H1 (cell line): Measurements from ENCODE around the gene HS6ST2. TPM values are rescaled to one million over a fixed set of nuclear protein-coding genes. Genes with fewer than 3 reads are reported as not detected.

Source experiments
- CTCF ChIA-PET: fragments of 300-600 bp; sonication (Branson Sonifier 250); formaldehyde crosslinking; loops from one replicate; lab custom pipeline; 2021; ENCODE audit not compliant: partially characterized antibody; lab: Charles Lee
- POLR2A ChIA-PET: fragments of 300-600 bp; sonication (Branson Sonifier 250); formaldehyde crosslinking; loops from one replicate; lab custom pipeline; 2021; ENCODE audit warnings: inconsistent platforms; ENCODE audit not compliant: partially characterized antibody; lab: Charles Lee
- DNase-seq, 2 experiments: peaks; one replicate each; pipeline versions ENCODE4 v3.0.0 to v3.0.0-alpha.2; 2010 to 2022; ENCODE audit warnings: low spot score in 2 of 2, low read depth in 1 of 2, mixed read lengths in 1 of 2
- FAIRE-seq: peaks from 2 replicates; lab custom pipeline; 2011; peaks lifted over from hg19 to GRCh38; lab: Jason Lieb, UNC
- H2AFZ ChIP-seq: 2 replicates; pipeline ENCODE4 v1.8.1; 2012; ENCODE audit warnings: low read length, inconsistent platforms
- H2AK5ac ChIP-seq: 2 replicates; pipeline ENCODE4 v1.6.1; 2013; ENCODE audit warnings: low read depth, low read length
- H2BK120ac ChIP-seq: replicated peaks from 2 replicates; pipeline ENCODE3; 2013; ENCODE audit warnings: low read depth, low read length, inconsistent platforms
- H2BK12ac ChIP-seq: 2 replicates; pipeline ENCODE4 v1.6.1; 2013; ENCODE audit warnings: low read depth, low read length
- H2BK15ac ChIP-seq: 2 replicates; pipeline ENCODE4 v1.6.1; 2013; ENCODE audit warnings: low read length
- H2BK20ac ChIP-seq: 2 replicates; pipeline ENCODE4 v1.6.1; 2013; ENCODE audit warnings: low read length
- H2BK5ac ChIP-seq: 2 replicates; pipeline ENCODE4 v1.6.1; 2013; ENCODE audit warnings: low read depth, low read length
- H3K14ac ChIP-seq: 2 replicates; pipeline ENCODE4 v1.6.1; 2013; ENCODE audit warnings: inconsistent platforms; ENCODE audit not compliant: insufficient read length
- H3K18ac ChIP-seq: 2 replicates; pipeline ENCODE4 v1.6.1; 2013; ENCODE audit warnings: low read length; ENCODE audit errors: extremely low read depth
- H3K23ac ChIP-seq: 2 replicates; pipeline ENCODE4 v1.6.1; 2013; ENCODE audit warnings: inconsistent platforms; ENCODE audit not compliant: insufficient read length
- H3K23me2 ChIP-seq: 2 replicates; pipeline ENCODE4 v1.6.1; 2013; ENCODE audit warnings: low read depth, low read length
- H3K27ac ChIP-seq: 2 replicates; pipeline ENCODE4 v1.6.1; 2011; ENCODE audit warnings: low read depth, low read length, inconsistent platforms
- H3K27me3 ChIP-seq, 4 experiments: replicated peaks in 1 of 4; 1 replicate in 1 of 4; 2 replicates in 3 of 4; pipeline versions ENCODE4 v1.6.1 to v1.8.1; 2011 to 2013; ENCODE audit warnings: low read length in 3 of 4, mild to moderate bottlenecking in 3 of 4, inconsistent platforms in 2 of 4, mixed read lengths in 2 of 4, moderate library complexity in 1 of 4; ENCODE audit not compliant: control insufficient read depth in 3 of 4, insufficient read depth in 3 of 4; ENCODE audit errors: extremely low read depth in 1 of 4
- H3K36me3 ChIP-seq, 4 experiments: 2 replicates each; pipeline versions ENCODE4 v1.6.1 to v1.8.1; 2011 to 2013; ENCODE audit warnings: mild to moderate bottlenecking in 4 of 4, low read length in 3 of 4, moderate library complexity in 2 of 4, control low read depth in 1 of 4, inconsistent platforms in 1 of 4; ENCODE audit not compliant: insufficient read depth in 4 of 4, control insufficient read depth in 2 of 4
- H3K4ac ChIP-seq: replicated peaks from 2 replicates; pipeline ENCODE3; 2013; ENCODE audit warnings: low read length, low read depth, mixed read lengths, inconsistent platforms; ENCODE audit not compliant: insufficient read length
- H3K4me1 ChIP-seq, 4 experiments: replicated peaks in 1 of 4; 1 replicate in 1 of 4; 2 replicates in 3 of 4; pipeline versions ENCODE4 v1.6.1 to v1.8.1; 2011 to 2013; ENCODE audit warnings: low read length in 3 of 4, inconsistent platforms in 2 of 4, mixed read lengths in 1 of 4; ENCODE audit not compliant: insufficient read depth in 4 of 4, control insufficient read depth in 3 of 4
- H3K4me2 ChIP-seq, 2 experiments: 2 replicates each; pipeline versions ENCODE4 v1.6.1 to v1.8.1; 2011 to 2013; ENCODE audit warnings: low read depth in 2 of 2, low read length in 2 of 2, control low read depth in 1 of 2, inconsistent platforms in 1 of 2, mild to moderate bottlenecking in 1 of 2; ENCODE audit not compliant: insufficient read depth in 1 of 2
- H3K4me3 ChIP-seq, 4 experiments: fragments of 200-600, 300-600 bp in 1 of 4; sonication (generic), shearing (Covaris generic), sonication (Bioruptor Twin) in 1 of 4; 2 replicates each; pipeline versions ENCODE4 v1.5.1 to v1.8.1; 2011 to 2016; ENCODE audit warnings: low read length in 4 of 4, low read depth in 3 of 4, control low read depth in 2 of 4, inconsistent platforms in 2 of 4, mild to moderate bottlenecking in 2 of 4, mixed read lengths in 1 of 4, moderate library complexity in 1 of 4; ENCODE audit not compliant: insufficient read depth in 2 of 4; ENCODE audit errors: extremely low read depth in 1 of 4
- H3K56ac ChIP-seq: replicated peaks from 2 replicates; pipeline ENCODE3; 2013; ENCODE audit warnings: low read depth, mild to moderate bottlenecking, mixed read lengths, low read length, inconsistent platforms; ENCODE audit not compliant: insufficient read length
- H3K79me1 ChIP-seq: 2 replicates; pipeline ENCODE4 v1.6.1; 2013; ENCODE audit warnings: low read depth, low read length, control low read depth
- H3K79me2 ChIP-seq, 2 experiments: 2 replicates each; pipeline versions ENCODE4 v1.6.1 to v1.8.1; 2012 to 2013; ENCODE audit warnings: low read length in 2 of 2, mild to moderate bottlenecking in 2 of 2, inconsistent platforms in 1 of 2; ENCODE audit not compliant: insufficient read depth in 2 of 2, control insufficient read depth in 1 of 2
- H3K9ac ChIP-seq, 4 experiments: replicated peaks in 1 of 4; 1 replicate in 1 of 4; 2 replicates in 3 of 4; pipeline versions ENCODE4 v1.6.1 to v1.8.1; 2011 to 2013; ENCODE audit warnings: low read depth in 3 of 4, low read length in 3 of 4, control low read depth in 2 of 4, mild to moderate bottlenecking in 2 of 4, moderate library complexity in 2 of 4, inconsistent platforms in 1 of 4; ENCODE audit errors: extremely low read depth in 1 of 4
- H3K9me3 ChIP-seq, 2 experiments: 2 replicates each; pipeline versions ENCODE4 v1.6.1 to v1.8.1; 2012 to 2013; ENCODE audit warnings: mild to moderate bottlenecking in 2 of 2, moderate library complexity in 2 of 2, control low read depth in 1 of 2, inconsistent platforms in 1 of 2, low read depth in 1 of 2, low read length in 1 of 2, mixed read lengths in 1 of 2; ENCODE audit not compliant: insufficient read depth in 2 of 2
- H4K20me1 ChIP-seq, 2 experiments: replicated peaks in 1 of 2; 2 replicates each; pipeline versions ENCODE3 to v1.8.1; 2011 to 2013; ENCODE audit warnings: inconsistent platforms in 2 of 2, low read length in 2 of 2, mild to moderate bottlenecking in 1 of 2; ENCODE audit not compliant: insufficient read depth in 2 of 2, control insufficient read depth in 1 of 2
- H4K5ac ChIP-seq: 2 replicates; pipeline ENCODE4 v1.6.1; 2013; ENCODE audit warnings: low read length, low read depth, mixed read lengths, inconsistent platforms; ENCODE audit not compliant: insufficient read length
- H4K8ac ChIP-seq: 2 replicates; pipeline ENCODE4 v1.8.0; 2013; ENCODE audit warnings: mild to moderate bottlenecking, moderate library complexity, low read length, inconsistent platforms; ENCODE audit not compliant: insufficient read depth; ENCODE audit errors: extremely low read depth
- H4K91ac ChIP-seq: replicated peaks from 2 replicates; pipeline ENCODE3; 2013; ENCODE audit warnings: low read length, mixed read lengths, inconsistent platforms; ENCODE audit not compliant: insufficient read length
- ATF3 ChIP-seq: IDR thresholded peaks from 2 replicates; pipeline ENCODE4 v1.6.1; 2011; ENCODE audit warnings: low read depth, mild to moderate bottlenecking, low read length; ENCODE audit not compliant: insufficient read depth
- BRCA1 ChIP-seq: IDR thresholded peaks from 2 replicates; pipeline ENCODE4 v1.6.1; 2012; ENCODE audit warnings: low read depth, low read length, improper control_type of control experiment
- CBX8 ChIP-seq: fragments of 300-800, 300-1000 bp; sonication (generic); IDR thresholded peaks from 2 replicates; pipeline ENCODE4 v1.7.1; 2016; ENCODE audit warnings: low read depth, low read length, borderline replicate concordance
- CHD2 ChIP-seq: IDR thresholded peaks from 2 replicates; pipeline ENCODE4 v1.6.1; 2012; ENCODE audit warnings: low read length, improper control_type of control experiment
- CREB1 ChIP-seq: IDR thresholded peaks from 2 replicates; pipeline ENCODE4 v1.6.1; 2012; ENCODE audit warnings: inconsistent platforms
- EZH2 ChIP-seq: fragments of 200-600 bp; sonication (generic); IDR thresholded peaks from 2 replicates; pipeline ENCODE4 v1.7.1; 2012; ENCODE audit warnings: low read depth, mild to moderate bottlenecking, moderate library complexity, low read length, inconsistent platforms; ENCODE audit not compliant: severe bottlenecking
- HDAC2 ChIP-seq, 2 experiments: fragments of 300-600 bp in 1 of 2; sonication (generic) in 1 of 2; IDR thresholded peaks; 2 replicates each; pipeline ENCODE4 v1.6.1; 2011 to 2012; ENCODE audit warnings: low read depth in 2 of 2, low read length in 2 of 2, mild to moderate bottlenecking in 2 of 2, moderate library complexity in 2 of 2, borderline replicate concordance in 1 of 2, inconsistent platforms in 1 of 2
- JUN ChIP-seq: IDR thresholded peaks from 2 replicates; pipeline ENCODE4 v1.6.1; 2011; ENCODE audit warnings: low read depth, mild to moderate bottlenecking, improper control_type of control experiment, low read length
- KDM1A ChIP-seq: fragments of 200-600, 300-600 bp; sonication (generic); IDR thresholded peaks from 2 replicates; pipeline ENCODE4 v1.7.1; 2016; ENCODE audit warnings: mild to moderate bottlenecking, low read length, borderline replicate concordance
- MAFK ChIP-seq: IDR thresholded peaks from 2 replicates; pipeline ENCODE4 v1.6.1; 2012; ENCODE audit warnings: low read depth, mild to moderate bottlenecking, improper control_type of control experiment, low read length
- PHF8 ChIP-seq: fragments of 200-600 bp; sonication (generic); conservative IDR thresholded peaks from 2 replicates; pipeline ENCODE4 v1.7.1; 2012; ENCODE audit warnings: low read depth, mild to moderate bottlenecking, inconsistent platforms, low read length, moderate library complexity
- SIRT6 ChIP-seq: IDR thresholded peaks from one replicate; pipeline ENCODE4 v1.7.1; 2012; ENCODE audit warnings: low read length, inconsistent platforms
- TCF12 ChIP-seq: IDR thresholded peaks from 2 replicates; pipeline ENCODE4 v1.6.1; 2011; ENCODE audit warnings: low read depth, mild to moderate bottlenecking, low read length
- TEAD4 ChIP-seq: IDR thresholded peaks from 2 replicates; pipeline ENCODE4 v1.6.1; 2012; ENCODE audit warnings: low read depth, low read length, inconsistent platforms, mixed read lengths
- ZNF274 ChIP-seq: IDR thresholded peaks from 2 replicates; pipeline ENCODE4 v1.7.0; 2012; ENCODE audit warnings: low read length, borderline replicate concordance; ENCODE audit errors: extremely low read depth
- WGBS, 2 experiments: shearing (Covaris generic) in 1 of 2; methylation state at CpG; one replicate each; pipeline versions ENCODE4 v1.1.6 to v1.1.7; 2013 to 2015; ENCODE audit warnings: low lambda C conversion rate in 2 of 2, mixed read lengths in 2 of 2, inconsistent platforms in 1 of 2, low coverage in 1 of 2, missing lambda C conversion rate in 1 of 2; ENCODE audit not compliant: insufficient replicate concordance in 2 of 2, insufficient coverage in 1 of 2, insufficient read length in 1 of 2; ENCODE audit errors: extremely low coverage in 1 of 2, missing lambda C conversion rate in 1 of 2; 5-methylcytosine and 5-hydroxymethylcytosine counted together
- polyA plus RNA-seq, 7 experiments: library from polyadenylated mRNA; depleted of rRNA in 3 of 7; stranded (reverse) in 5 of 7; unstranded in 2 of 7; fragments of >200 nt in 5 of 7; fragments of 200-250 nt in 2 of 7; gene quantifications; 1 replicate in 5 of 7; 2 replicates in 1 of 7; 4 replicates in 1 of 7; pipeline versions ENCODE4 v1.2.1 to v1.2.3, GENCODE V29; 2011 to 2013; ENCODE audit warnings: missing spikeins in 2 of 7, mixed read lengths in 2 of 7
- total RNA-seq: library from RNA; stranded (reverse); fragmentation: NEBNext Ultra II Directional; extraction: Animal tissue kit (Norgen Biotek cat#: 25700); gene quantifications from 2 replicates; pipeline ENCODE4 v1.2.1, GENCODE V29; 2021

The HS6ST2 gene
- total and polyA plus RNA-seq, 2 of the 8 experiments (the other 6 are each of a cell fraction or from before 2014, with no cell fraction given): 3.9 TPM

- Histone ChIP-seq H2BK120ac (no peak overlapping the region), H2BK5ac (no peak overlapping the region), H4K5ac (no peak overlapping the region), H4K20me1 (no peaks in the 10 kb centered on the region), H3K18ac (no peak overlapping the region), H2AFZ (no peak overlapping the region), H3K23ac (no peak overlapping the region), H3K9ac (no peak overlapping the region), H4K8ac (no peak overlapping the region), H2AK5ac (no peak overlapping the region), H2BK12ac (no peak overlapping the region), H2BK20ac (no peak overlapping the region), H3K4me2 (no peak overlapping the region), H3K27ac (no peak overlapping the region), H3K36me3 (no peaks in the 10 kb centered on the region), H3K14ac (no peak overlapping the region), H3K4me3 (no peak overlapping the region), H3K4me1 (no peaks in the 10 kb centered on the region), H2BK15ac (no peak overlapping the region), H3K56ac (no peak overlapping the region), H3K27me3 (no peaks in the 10 kb centered on the region), H3K79me2 (no peaks in the 10 kb centered on the region), H3K23me2 (no peaks in the 10 kb centered on the region), H3K9me3 (no peaks in the 10 kb centered on the region), H3K79me1 (no peaks in the 10 kb centered on the region), H3K4ac (no peak overlapping the region), H4K91ac (no peak overlapping the region)
- ChIA-PET CTCF (no interaction called here), POLR2A (no interaction called here)
- no peak for DNase-seq
- FAIRE-seq: no peak
- WGBS, 2 experiments: 95% methylated on average over 6 of the region's 6 CpGs; no CpG with 5 or more reads in 1 of the 2 experiments
- no peak for TF ChIP-seq CBX8
- TF ChIP-seq HDAC2 (IDR thresholded peaks at IDR 0.05; ENCODE audit: borderline replicate concordance in 1 of 2, low read depth in 2 of 2, low read length in 2 of 2): no peak
- no peak for TF ChIP-seq EZH2
- TF ChIP-seq ZNF274: no peak
- no peak for TF ChIP-seq CHD2
- no peak for TF ChIP-seq PHF8
- TF ChIP-seq SIRT6: no peak
- no peak for TF ChIP-seq TCF12
- no peak for TF ChIP-seq ATF3
- no peak for TF ChIP-seq CREB1
- TF ChIP-seq MAFK: no peak
- no peak for TF ChIP-seq TEAD4
- no peak for TF ChIP-seq KDM1A
- TF ChIP-seq BRCA1: no peak
- no peak for TF ChIP-seq JUN
Measured at GRCh38 chrX:132855780-132856341, 102.6 kb downstream of the HS6ST2 start.
